HEK293T (cell line): ENCODE results near the gene GSTO2.

ENCODE experiments used
- CTCF ChIA-PET: fragments of 350-600 bp; formaldehyde crosslinking; extraction: SDS; loops from one replicate; lab custom pipeline; 2021; ENCODE audit warnings: antibody characterized with exemption, inconsistent platforms; lab: Yijun Ruan, JAX
- POLR2A ChIA-PET: fragments of 350-600 bp; formaldehyde crosslinking; extraction: SDS; loops from one replicate; lab custom pipeline; 2020; ENCODE audit warnings: antibody characterized with exemption, inconsistent platforms; lab: Yijun Ruan, JAX
- DNase-seq: peaks from one replicate; pipeline ENCODE4 v3.0.0; 2012; ENCODE audit warnings: mixed read lengths; ENCODE audit errors: extremely low spot score
- ARNT ChIP-seq: fragments of 450-650 bp; IDR thresholded peaks from 2 replicates; pipeline ENCODE4 v1.6.1; 2017; ENCODE audit warnings: mild to moderate bottlenecking
- BHLHE40 ChIP-seq: fragments of 450-650 bp; IDR thresholded peaks from 2 replicates; pipeline ENCODE4 v1.6.1; 2016; ENCODE audit warnings: mild to moderate bottlenecking, moderate library complexity, borderline replicate concordance
- CTBP1 ChIP-seq: fragments of 450-650 bp; IDR thresholded peaks from 2 replicates; pipeline ENCODE4 v1.6.1; 2016; ENCODE audit warnings: borderline replicate concordance
- ELF4 ChIP-seq: fragments of 450-650 bp; IDR thresholded peaks from 2 replicates; pipeline ENCODE4 v1.6.1; 2017; ENCODE audit warnings: antibody characterized with exemption
- FOXA1 ChIP-seq: fragments of 450-650 bp; IDR thresholded peaks from 2 replicates; pipeline ENCODE4 v1.6.1; 2016; ENCODE audit warnings: mild to moderate bottlenecking
- FOXK2 ChIP-seq: fragments of 450-650 bp; IDR thresholded peaks from 2 replicates; pipeline ENCODE4 v1.6.1; 2016; ENCODE audit warnings: mild to moderate bottlenecking
- FOXM1 ChIP-seq: fragments of 450-650 bp; IDR thresholded peaks from 2 replicates; pipeline ENCODE4 v1.6.1; 2017; ENCODE audit warnings: mild to moderate bottlenecking, borderline replicate concordance
- HDGF ChIP-seq: fragments of 450-650 bp; IDR thresholded peaks from 2 replicates; pipeline ENCODE4 v1.6.1; 2017; ENCODE audit warnings: antibody characterized with exemption, borderline replicate concordance
- L3MBTL2 ChIP-seq: fragments of 450-650 bp; conservative IDR thresholded peaks from 2 replicates; pipeline ENCODE4 v1.6.1; 2016; ENCODE audit warnings: mild to moderate bottlenecking
- LEF1 ChIP-seq: fragments of 450-650 bp; IDR thresholded peaks from 2 replicates; pipeline ENCODE4 v1.6.1; 2017; ENCODE audit warnings: mild to moderate bottlenecking, borderline replicate concordance
- NFRKB ChIP-seq: fragments of 450-650 bp; IDR thresholded peaks from 2 replicates; pipeline ENCODE4 v1.6.1; 2016; ENCODE audit warnings: mild to moderate bottlenecking, moderate library complexity
- PKNOX1 ChIP-seq: fragments of 450-650 bp; IDR thresholded peaks from 2 replicates; pipeline ENCODE4 v1.6.1; 2016
- SP1 ChIP-seq: fragments of 450-650 bp; IDR thresholded peaks from 2 replicates; pipeline ENCODE4 v1.6.1; 2017
- SUZ12 ChIP-seq: fragments of 450-650 bp; IDR thresholded peaks from 2 replicates; pipeline ENCODE4 v1.6.1; 2016; ENCODE audit warnings: mild to moderate bottlenecking
- TARDBP ChIP-seq: fragments of 450-650 bp; IDR thresholded peaks from 2 replicates; pipeline ENCODE4 v1.6.1; 2016
- ZNF384 ChIP-seq: fragments of 450-650 bp; IDR thresholded peaks from 2 replicates; pipeline ENCODE4 v1.6.1; 2016

Gene GSTO2

GRCh38 chr10:104326991-104327610 is 58.1 kb downstream of the GSTO2 start:
- CTCF ChIA-PET, result no interaction called here
- POLR2A ChIA-PET, result interaction anchor here (1.2 kb wide), 1 partner anchor 11 kb away, joined by 3 read pairs; the partner anchor contains the start of gene ITPRIP
- TF ChIP-seq LEF1 (no peak), NFRKB (no peak), TARDBP (no peak), HDGF (no peak), ZNF384 (no peak), BHLHE40 (no peak), FOXK2 (no peak), L3MBTL2 (no peak), SP1 (no peak), PKNOX1 (no peak), CTBP1 (no peak), FOXM1 (no peak), SUZ12 (no peak), FOXA1 (no peak), ARNT (no peak), ELF4 (no peak)
- DNase-seq, result no peak

- POLR2A ChIA-PET, result interaction anchor here (1.2 kb wide), 1 partner anchor 10 kb away, joined by 3 read pairs; the partner anchor contains the start of gene ITPRIP
- no peak for DNase-seq
- CTCF ChIA-PET, result interaction anchor here (0.6 to 1.5 kb wide), 2 partner anchors 22 to 477 kb away, joined by 3 to 4 read pairs; no protein-coding TSS in a partner anchor
- TF ChIP-seq SP1 (no peak), FOXK2 (no peak), ELF4 (no peak), L3MBTL2 (no peak), BHLHE40 (no peak), FOXA1 (no peak), CTBP1 (no peak), ARNT (no peak), PKNOX1 (no peak)
These were observed 59.0 kb downstream of the GSTO2 start for GRCh38 chr10:104327745-104328645.

- POLR2A ChIA-PET, result no interaction called here
- no peak for DNase-seq
- TF ChIP-seq SUZ12 (no peak), HDGF (no peak), FOXK2 (no peak), NFRKB (no peak), PKNOX1 (no peak), BHLHE40 (no peak), ELF4 (no peak)
- CTCF ChIA-PET, result interaction anchor here (0.6 to 1.5 kb wide), 2 partner anchors 22 to 478 kb away, joined by 3 to 4 read pairs; no protein-coding TSS in a partner anchor
These were observed 59.6 kb downstream of the GSTO2 start for GRCh38 chr10:104328646-104328895.

- ChIA-PET CTCF (interaction anchor here (0.6 to 1.5 kb wide), 4 partner anchors 21 to 479 kb away, joined by 3 to 7 read pairs (median 4); no protein-coding TSS in a partner anchor), POLR2A (interaction anchor here (0.8 to 0.9 kb wide), 2 partner anchors 9 to 54 kb away, joined by 3 read pairs; partner anchors contain the start of gene ITPRIP)
- TF ChIP-seq FOXM1 (no peak), L3MBTL2 (no peak), PKNOX1 (peak; percentile 19; the same call in 1 of the 2 replicates), HDGF (no peak)
- peak; percentile 37 for DNase-seq
These were observed 60.1 kb downstream of the GSTO2 start for GRCh38 chr10:104328896-104329710.

GRCh38 chr10:104329735-104330134 is 60.8 kb downstream of the GSTO2 start:
- no peak for DNase-seq
- ChIA-PET CTCF (interaction anchor here (1.3 to 1.4 kb wide), 2 partner anchors 24 to 38 kb away, joined by 4 to 7 read pairs; no protein-coding TSS in a partner anchor), POLR2A (interaction anchor here (0.8 to 0.9 kb wide), 2 partner anchors 8 to 55 kb away, joined by 3 read pairs; partner anchors contain the start of gene ITPRIP)
- no peak for TF ChIP-seq CTBP1
- no peak for TF ChIP-seq BHLHE40
- no peak for TF ChIP-seq SUZ12
- TF ChIP-seq ELF4, result no peak
- no peak for TF ChIP-seq LEF1
- no peak for TF ChIP-seq FOXK2
- TF ChIP-seq FOXA1, result no peak
- TF ChIP-seq ARNT, result no peak
- TF ChIP-seq ZNF384, result no peak
- no peak for TF ChIP-seq L3MBTL2
- TF ChIP-seq FOXM1, result no peak
- no peak for TF ChIP-seq PKNOX1
- no peak for TF ChIP-seq TARDBP
- TF ChIP-seq NFRKB, result no peak
- TF ChIP-seq HDGF, result no peak
